Measurements from ENCODE around the gene AZIN2. TPM values are rescaled to one million over a fixed set of nuclear protein-coding genes. Genes with fewer than 3 reads are reported as not detected.
"Not testable (repeated sequence)": the region's sequence is repeated elsewhere in the genome, so short reads cannot be mapped to it uniquely, and the experiment has no call there.

Gene AZIN2
- total RNA-seq, 1 donor from 2014 or later = 15.1 TPM

GRCh38 chr1:33120436-33121231 lies 39.7 kb downstream of the AZIN2 start:
- H3K36me3 Mint-ChIP-seq = peaks cover 3% of the 10 kb centered on the region
- H3K9me3 Mint-ChIP-seq = no peaks in the 10 kb centered on the region
- H3K27me3 Mint-ChIP-seq (ENCODE audit: low read depth) = peaks cover 3% of the 10 kb centered on the region
- H3K27ac Mint-ChIP-seq = no peak overlapping the region
- H3K4me1 Mint-ChIP-seq = peaks cover 2% of the 10 kb centered on the region
- no peak for DNase-seq (ENCODE audit: low spot score in 2 of 2, unreplicated experiment in 2 of 2)
- no peak overlapping the region for H3K4me3 Mint-ChIP-seq
- no peak for TF ChIP-seq CTCF (IDR thresholded peaks at IDR 0.05; ENCODE audit: unreplicated experiment)

GRCh38 chr1:33121728-33122127 lies 40.8 kb downstream of the AZIN2 start:
- peaks cover 7% of the 10 kb centered on the region for H3K4me1 Mint-ChIP-seq
- TF ChIP-seq CTCF (IDR thresholded peaks at IDR 0.05; ENCODE audit: unreplicated experiment) = no peak
- no peak overlapping the region for H3K27ac Mint-ChIP-seq
- H3K36me3 Mint-ChIP-seq = peaks cover 3% of the 10 kb centered on the region
- peaks cover 3% of the 10 kb centered on the region for H3K27me3 Mint-ChIP-seq (ENCODE audit: low read depth)
- no peaks in the 10 kb centered on the region for H3K9me3 Mint-ChIP-seq
- no peak overlapping the region for H3K4me3 Mint-ChIP-seq
- DNase-seq (ENCODE audit: low spot score in 2 of 2, unreplicated experiment in 2 of 2) = no peak

GRCh38 chr1:33122483-33123178 lies 41.7 kb downstream of the AZIN2 start:
- no peak for TF ChIP-seq CTCF (IDR thresholded peaks at IDR 0.05; ENCODE audit: unreplicated experiment)
- no peaks in the 10 kb centered on the region for H3K9me3 Mint-ChIP-seq
- DNase-seq (ENCODE audit: low spot score in 2 of 2, unreplicated experiment in 2 of 2) = no peak
- no peak overlapping the region for H3K4me3 Mint-ChIP-seq
- H3K27ac Mint-ChIP-seq = no peak overlapping the region
- H3K27me3 Mint-ChIP-seq (ENCODE audit: low read depth) = peaks cover 3% of the 10 kb centered on the region
- H3K36me3 Mint-ChIP-seq = peaks cover 3% of the 10 kb centered on the region
- peaks cover 15% of the 10 kb centered on the region for H3K4me1 Mint-ChIP-seq

GRCh38 chr1:33123266-33123665 lies 42.3 kb downstream of the AZIN2 start:
- no peak for TF ChIP-seq CTCF (IDR thresholded peaks at IDR 0.05; ENCODE audit: unreplicated experiment)
- H3K36me3 Mint-ChIP-seq = peaks cover 3% of the 10 kb centered on the region
- H3K9me3 Mint-ChIP-seq = no peaks in the 10 kb centered on the region
- no peak for DNase-seq (ENCODE audit: low spot score in 2 of 2, unreplicated experiment in 2 of 2)
- no peak overlapping the region for H3K4me3 Mint-ChIP-seq
- peaks cover 3% of the 10 kb centered on the region for H3K27me3 Mint-ChIP-seq (ENCODE audit: low read depth)
- H3K27ac Mint-ChIP-seq = no peak overlapping the region
- peaks cover 17% of the 10 kb centered on the region for H3K4me1 Mint-ChIP-seq

- H3K36me3 Mint-ChIP-seq; H3K4me3 Mint-ChIP-seq; DNase-seq (ENCODE audit: low spot score in 2 of 2, unreplicated experiment in 2 of 2); H3K9me3 Mint-ChIP-seq; H3K27me3 Mint-ChIP-seq (ENCODE audit: low read depth); H3K27ac Mint-ChIP-seq: not testable (repeated sequence)
- H3K4me1 Mint-ChIP-seq = peaks cover 17% of the 10 kb centered on the region
These were observed 43.7 kb downstream of the AZIN2 start for GRCh38 chr1:33124647-33125046.

GRCh38 chr1:33126411-33127000 lies 45.6 kb downstream of the AZIN2 start:
- H3K27me3 Mint-ChIP-seq (ENCODE audit: low read depth) = peaks cover 3% of the 10 kb centered on the region
- TF ChIP-seq CTCF (IDR thresholded peaks at IDR 0.05; ENCODE audit: unreplicated experiment) = no peak
- DNase-seq (ENCODE audit: low spot score in 2 of 2, unreplicated experiment in 2 of 2) = no peak
- peak overlapping the region; percentile 95 for H3K27ac Mint-ChIP-seq
- no peaks in the 10 kb centered on the region for H3K9me3 Mint-ChIP-seq
- peak overlapping the region; percentile 90 for H3K4me3 Mint-ChIP-seq
- peaks cover 3% of the 10 kb centered on the region for H3K36me3 Mint-ChIP-seq
- peaks cover 17% of the 10 kb centered on the region for H3K4me1 Mint-ChIP-seq
